GM12874 (cell line): ENCODE measurements around the gene PPP1R36.

Experiments used
- TF ChIP-seq, protein P1 (sequence below): IDR thresholded peaks from 2 replicates; pipeline ENCODE4 v1.5.1; 2011; ENCODE audit warnings: low read depth, mild to moderate bottlenecking, control low read depth, low read length, moderate library complexity; ENCODE audit not compliant: insufficient read depth

Gene PPP1R36

DNA sequence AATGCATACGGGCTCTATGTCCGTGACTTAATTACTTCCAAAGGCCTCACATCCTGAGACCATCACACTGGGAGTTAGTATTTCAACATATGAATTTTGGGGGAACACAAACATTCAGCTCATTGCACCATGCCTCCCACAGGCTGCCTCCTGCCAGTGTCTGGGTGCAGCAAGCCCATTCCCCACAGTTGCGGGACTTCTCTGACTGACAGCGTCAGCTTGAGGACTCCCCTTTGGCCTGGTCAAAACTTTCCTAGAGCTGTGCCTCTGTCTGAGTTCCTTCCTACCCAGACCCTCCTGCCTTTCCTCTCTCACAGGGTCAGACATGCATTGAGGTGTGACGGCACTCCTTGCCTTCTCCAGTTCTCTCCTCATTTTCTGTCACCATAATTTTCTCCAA is 27.4 kb downstream of the PPP1R36 start:
- TF ChIP-seq, protein P1, sequence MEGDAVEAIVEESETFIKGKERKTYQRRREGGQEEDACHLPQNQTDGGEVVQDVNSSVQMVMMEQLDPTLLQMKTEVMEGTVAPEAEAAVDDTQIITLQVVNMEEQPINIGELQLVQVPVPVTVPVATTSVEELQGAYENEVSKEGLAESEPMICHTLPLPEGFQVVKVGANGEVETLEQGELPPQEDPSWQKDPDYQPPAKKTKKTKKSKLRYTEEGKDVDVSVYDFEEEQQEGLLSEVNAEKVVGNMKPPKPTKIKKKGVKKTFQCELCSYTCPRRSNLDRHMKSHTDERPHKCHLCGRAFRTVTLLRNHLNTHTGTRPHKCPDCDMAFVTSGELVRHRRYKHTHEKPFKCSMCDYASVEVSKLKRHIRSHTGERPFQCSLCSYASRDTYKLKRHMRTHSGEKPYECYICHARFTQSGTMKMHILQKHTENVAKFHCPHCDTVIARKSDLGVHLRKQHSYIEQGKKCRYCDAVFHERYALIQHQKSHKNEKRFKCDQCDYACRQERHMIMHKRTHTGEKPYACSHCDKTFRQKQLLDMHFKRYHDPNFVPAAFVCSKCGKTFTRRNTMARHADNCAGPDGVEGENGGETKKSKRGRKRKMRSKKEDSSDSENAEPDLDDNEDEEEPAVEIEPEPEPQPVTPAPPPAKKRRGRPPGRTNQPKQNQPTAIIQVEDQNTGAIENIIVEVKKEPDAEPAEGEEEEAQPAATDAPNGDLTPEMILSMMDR = no peak

DNA sequence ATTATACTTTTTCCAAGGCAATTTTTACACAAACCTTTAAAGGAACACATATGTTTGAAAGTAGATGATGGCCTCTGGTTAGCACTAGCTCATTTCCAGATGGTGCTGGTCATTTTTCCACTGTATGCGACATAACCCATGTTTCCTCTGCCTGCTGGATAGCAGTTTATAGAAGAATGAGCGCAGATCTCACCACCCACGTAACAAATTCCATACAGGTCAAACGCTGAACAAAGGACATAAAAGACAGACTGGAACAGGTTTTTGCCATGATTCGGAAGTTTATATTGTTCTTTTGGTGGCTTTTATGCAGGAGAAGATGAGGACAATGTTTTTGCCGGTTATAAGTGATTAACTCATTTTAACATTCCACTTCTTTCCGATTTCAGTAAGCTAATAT is 30.7 kb downstream of the PPP1R36 start:
- TF ChIP-seq, protein P1 = no peak

DNA sequence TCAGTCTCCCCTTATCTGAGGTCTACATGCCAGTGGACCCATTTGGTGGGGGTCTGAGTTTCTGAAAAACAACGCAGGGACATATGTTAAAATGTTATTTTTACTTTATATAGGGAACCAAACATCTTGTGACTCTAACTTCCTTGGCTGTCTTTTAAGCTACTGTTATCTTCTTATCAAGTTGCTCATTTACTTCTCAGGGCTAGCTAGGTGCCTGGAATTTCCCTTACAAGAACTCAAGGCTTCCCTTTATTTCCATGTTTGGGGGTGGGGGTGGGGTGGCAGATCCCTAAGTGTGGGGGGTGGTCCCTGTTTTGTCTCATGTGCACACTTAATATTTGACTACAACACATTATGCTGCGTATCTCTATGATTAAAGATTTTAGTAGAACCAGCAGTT is 31.6 kb downstream of the PPP1R36 start:
- TF ChIP-seq, protein P1 = no peak

DNA sequence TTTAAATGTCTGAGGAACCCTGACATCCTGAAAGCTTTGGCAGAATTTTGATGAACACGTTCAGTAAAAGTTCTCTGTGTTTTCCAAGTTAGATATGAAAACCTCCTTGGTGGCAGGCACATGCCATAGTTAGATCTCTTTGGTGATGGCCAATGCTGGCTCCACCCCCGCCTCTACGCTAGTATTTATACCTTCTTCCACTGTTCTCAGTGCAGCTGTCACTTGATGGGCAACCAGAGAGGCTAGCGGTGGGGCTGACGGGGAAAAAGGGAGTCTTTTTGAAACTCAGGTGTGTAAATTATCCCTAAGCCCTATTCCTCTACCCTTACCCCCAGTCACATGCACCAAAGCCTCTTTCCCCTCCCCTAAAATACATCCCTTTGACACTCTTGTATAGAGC is 32.1 kb downstream of the PPP1R36 start:
- TF ChIP-seq, protein P1 = no peak

DNA sequence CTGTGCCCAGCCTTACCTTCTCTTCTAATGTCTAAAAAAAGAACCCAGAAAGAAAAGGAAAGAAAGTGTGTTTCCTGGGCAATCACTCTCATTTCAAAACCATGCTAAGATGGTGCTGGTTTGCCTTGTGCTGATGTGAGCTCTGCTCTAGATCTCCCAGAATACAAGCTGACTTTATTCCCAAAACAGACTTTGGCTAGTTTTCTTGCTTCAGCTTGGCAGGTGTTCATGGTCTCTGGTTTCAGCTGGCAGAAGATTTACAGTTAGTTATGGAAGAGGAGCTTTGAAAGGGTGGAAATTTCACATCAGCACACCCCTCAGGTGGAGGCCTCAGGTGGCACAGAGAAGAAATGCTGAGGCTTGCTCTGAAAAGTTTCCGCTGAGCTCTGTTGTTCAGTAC is 34.4 kb downstream of the PPP1R36 start:
- TF ChIP-seq, protein P1 = no peak

DNA sequence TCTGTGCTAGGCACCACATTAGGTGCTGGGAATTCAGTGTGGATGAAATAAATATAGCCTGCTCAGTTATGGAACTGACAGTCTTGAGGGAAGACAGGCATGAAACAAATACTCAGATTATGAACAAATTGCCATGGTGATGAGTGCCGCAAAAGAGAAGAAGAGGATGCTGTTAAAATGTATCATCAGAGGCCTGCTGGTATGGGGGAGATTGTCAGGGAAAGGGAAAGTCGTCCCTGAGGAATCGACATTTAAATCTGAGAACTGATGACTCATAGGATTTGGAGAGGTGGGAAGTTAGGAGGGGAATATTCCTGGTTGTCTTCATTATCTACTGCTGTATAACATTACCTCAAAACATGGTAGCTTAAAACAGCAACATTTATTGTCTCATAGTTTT is 42.0 kb downstream of the PPP1R36 start:
- TF ChIP-seq, protein P1 = no peak

DNA sequence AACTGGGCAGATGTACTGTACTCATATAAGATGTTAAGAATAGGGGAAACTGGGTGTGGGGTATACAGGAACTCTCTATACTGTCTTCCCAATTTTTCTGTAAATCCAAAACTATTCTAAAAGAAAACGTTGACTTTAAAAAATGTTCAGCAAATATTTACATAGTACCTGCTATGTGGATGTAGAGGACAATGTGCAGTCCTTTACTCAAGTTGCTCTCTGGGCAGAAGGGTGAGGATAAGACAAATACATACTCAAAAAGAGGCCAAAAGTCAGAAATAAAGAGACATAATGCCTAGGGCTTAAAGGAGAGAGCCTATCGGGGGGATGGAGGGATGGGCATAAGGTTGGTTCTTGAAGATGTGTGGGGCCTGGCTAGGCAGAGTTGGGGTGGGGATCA is 44.7 kb downstream of the PPP1R36 start:
- TF ChIP-seq, protein P1 = no peak

DNA sequence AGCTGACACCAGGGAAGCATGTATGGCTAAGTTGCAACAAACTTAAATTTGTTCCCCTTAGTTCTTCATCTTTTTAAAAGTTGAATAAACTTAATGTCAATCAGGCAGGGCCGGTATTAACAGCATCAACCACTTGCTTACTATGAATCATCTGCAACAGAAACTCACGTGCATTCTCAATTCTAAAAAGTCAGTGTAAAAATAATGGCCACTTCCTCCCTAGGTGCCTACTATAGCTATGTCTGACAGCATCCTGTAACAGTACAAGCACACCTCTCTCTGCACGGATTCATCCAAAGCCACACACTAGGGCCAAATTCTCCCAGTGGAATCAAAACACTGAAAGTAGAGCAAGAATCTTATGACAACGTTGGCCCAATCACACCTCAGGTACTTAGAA is 48.6 kb downstream of the PPP1R36 start:
- TF ChIP-seq, protein P1 = no peak
